Measurements from ENCODE around the gene ATL2.

The ATL2 gene

DNA sequence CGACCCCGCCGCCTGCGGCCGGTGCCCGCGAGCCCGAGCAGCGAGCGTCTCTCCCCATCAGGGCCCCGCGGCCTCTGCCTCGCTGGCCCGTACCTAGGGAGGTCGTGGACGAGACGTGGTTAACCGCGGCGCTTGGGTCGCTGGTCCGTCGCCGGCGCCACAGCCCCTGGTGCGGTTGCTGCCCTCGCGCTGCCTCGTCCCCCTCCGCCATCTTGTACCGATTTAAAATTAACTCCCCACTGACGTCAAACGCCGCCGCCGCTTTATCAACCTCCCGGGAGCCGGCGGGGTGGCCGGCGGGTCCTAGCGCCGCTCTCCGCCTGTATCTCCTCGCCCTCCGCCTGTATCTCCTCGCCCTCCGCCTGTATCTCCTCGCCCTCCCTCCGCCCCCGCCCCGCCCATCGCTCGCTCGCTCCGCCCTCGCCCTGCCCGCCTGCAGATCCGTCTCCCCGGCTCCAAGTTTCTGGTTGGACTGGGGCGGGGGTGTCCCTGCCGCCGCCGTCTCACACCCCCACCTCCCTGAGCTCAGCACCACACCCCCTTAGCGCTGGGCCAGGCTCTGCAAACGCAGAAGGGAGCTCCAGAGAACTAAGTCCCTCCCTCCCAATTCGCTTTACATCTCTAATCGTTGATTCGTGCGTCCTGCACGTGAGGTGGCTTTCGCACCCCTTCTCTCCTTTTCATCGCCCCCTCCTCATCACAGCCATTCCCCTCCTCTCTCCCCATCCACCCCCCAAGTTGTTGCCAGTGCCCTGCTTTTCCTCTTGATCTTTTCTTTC is at the start of gene ATL2 (continued):
- TF ChIP-seq, protein P1, sequence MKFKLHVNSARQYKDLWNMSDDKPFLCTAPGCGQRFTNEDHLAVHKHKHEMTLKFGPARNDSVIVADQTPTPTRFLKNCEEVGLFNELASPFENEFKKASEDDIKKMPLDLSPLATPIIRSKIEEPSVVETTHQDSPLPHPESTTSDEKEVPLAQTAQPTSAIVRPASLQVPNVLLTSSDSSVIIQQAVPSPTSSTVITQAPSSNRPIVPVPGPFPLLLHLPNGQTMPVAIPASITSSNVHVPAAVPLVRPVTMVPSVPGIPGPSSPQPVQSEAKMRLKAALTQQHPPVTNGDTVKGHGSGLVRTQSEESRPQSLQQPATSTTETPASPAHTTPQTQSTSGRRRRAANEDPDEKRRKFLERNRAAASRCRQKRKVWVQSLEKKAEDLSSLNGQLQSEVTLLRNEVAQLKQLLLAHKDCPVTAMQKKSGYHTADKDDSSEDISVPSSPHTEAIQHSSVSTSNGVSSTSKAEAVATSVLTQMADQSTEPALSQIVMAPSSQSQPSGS (tag by site-specific recombination; IDR thresholded peaks at IDR 0.05; ENCODE audit: low read depth): peak; percentile 72

- H3K27ac ChIP-seq (ENCODE audit: extremely low read depth, low read depth, low read length): no peak overlapping the region
- ChIA-PET CTCF (no interaction called here), POLR2A (no interaction called here)
- no peaks in the 10 kb centered on the region for H3K9me3 ChIP-seq (ENCODE audit: control insufficient read depth, insufficient read depth, low read depth, low read length)
- no peak overlapping the region for H3K4me3 ChIP-seq (ENCODE audit: low read depth, low read length)
- TF ChIP-seq ZNF211 (tag by site-specific recombination; IDR thresholded peaks at IDR 0.05; ENCODE audit: low read depth) (no peak), ZNF423 (tag by site-specific recombination; IDR thresholded peaks at IDR 0.05) (no peak), ZNF140 (tag by site-specific recombination; IDR thresholded peaks at IDR 0.05) (no peak), ZNF121 (tag by site-specific recombination; IDR thresholded peaks at IDR 0.05) (no peak), SP7 (tag by site-specific recombination; IDR thresholded peaks at IDR 0.05) (no peak), ZNF514 (tag by site-specific recombination; IDR thresholded peaks at IDR 0.05) (no peak), ZNF513 (tag by site-specific recombination; IDR thresholded peaks at IDR 0.05) (no peak)
- H3K4me1 ChIP-seq (ENCODE audit: control insufficient read depth, insufficient read depth, low read length): peaks cover 10% of the 10 kb centered on the region; the same call in 1 of the 2 replicates
- no peaks in the 10 kb centered on the region for H3K36me3 ChIP-seq (ENCODE audit: control insufficient read depth in 2 of 2, insufficient read depth in 1 of 2, low read length in 2 of 2)
These were observed 46.7 kb upstream of the ATL2 start for GRCh38 chr2:38423763-38424162.

GRCh38 chr2:38421274-38422056 is 44.4 kb upstream of the ATL2 start:
- H3K36me3 ChIP-seq (ENCODE audit: control insufficient read depth in 2 of 2, insufficient read depth in 1 of 2, low read length in 2 of 2): no peaks in the 10 kb centered on the region
- no peaks in the 10 kb centered on the region for H3K4me1 ChIP-seq (ENCODE audit: control insufficient read depth, insufficient read depth, low read length)
- no peak overlapping the region for H3K27ac ChIP-seq (ENCODE audit: extremely low read depth, low read depth, low read length)
- ChIA-PET POLR2A (interaction anchor here (0.6 kb wide), 1 partner anchor 28 kb away, joined by 5 read pairs; no protein-coding TSS in a partner anchor), CTCF (interaction anchor here (0.6 to 1.0 kb wide), 3 partner anchors 23 to 44 kb away, joined by 3 to 4 read pairs (median 3); no protein-coding TSS in a partner anchor)
- H3K4me3 ChIP-seq (ENCODE audit: low read depth, low read length): no peak overlapping the region
- TF ChIP-seq IKZF3 (tag by site-specific recombination; IDR thresholded peaks at IDR 0.05) (no peak), ZNF146 (tag by site-specific recombination; IDR thresholded peaks at IDR 0.05) (no peak), ZNF23 (tag by site-specific recombination; IDR thresholded peaks at IDR 0.05; ENCODE audit: borderline replicate concordance) (no peak), ZBTB1 (tag by site-specific recombination; IDR thresholded peaks at IDR 0.05) (no peak), ZNF658 (tag by site-specific recombination; IDR thresholded peaks at IDR 0.05) (no peak), TSHZ1 (tag by site-specific recombination; IDR thresholded peaks at IDR 0.05; ENCODE audit: borderline replicate concordance) (no peak), ZFP69B (tag by site-specific recombination; IDR thresholded peaks at IDR 0.05) (no peak), ZNF785 (tag by site-specific recombination; IDR thresholded peaks at IDR 0.05) (no peak), ZNF37A (tag by site-specific recombination; IDR thresholded peaks at IDR 0.05) (no peak)
- TF ChIP-seq, protein P2, sequence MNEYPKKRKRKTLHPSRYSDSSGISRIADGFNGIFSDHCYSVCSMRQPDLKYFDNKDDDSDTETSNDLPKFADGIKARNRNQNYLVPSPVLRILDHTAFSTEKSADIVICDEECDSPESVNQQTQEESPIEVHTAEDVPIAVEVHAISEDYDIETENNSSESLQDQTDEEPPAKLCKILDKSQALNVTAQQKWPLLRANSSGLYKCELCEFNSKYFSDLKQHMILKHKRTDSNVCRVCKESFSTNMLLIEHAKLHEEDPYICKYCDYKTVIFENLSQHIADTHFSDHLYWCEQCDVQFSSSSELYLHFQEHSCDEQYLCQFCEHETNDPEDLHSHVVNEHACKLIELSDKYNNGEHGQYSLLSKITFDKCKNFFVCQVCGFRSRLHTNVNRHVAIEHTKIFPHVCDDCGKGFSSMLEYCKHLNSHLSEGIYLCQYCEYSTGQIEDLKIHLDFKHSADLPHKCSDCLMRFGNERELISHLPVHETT (tag by site-specific recombination; IDR thresholded peaks at IDR 0.05): no peak
- H3K9me3 ChIP-seq (ENCODE audit: control insufficient read depth, insufficient read depth, low read depth, low read length): no peaks in the 10 kb centered on the region

All from HEK293 (cell line).